ENCODE measurements around the gene CCSER1. TPM values are rescaled to one million over a fixed set of nuclear protein-coding genes. Genes with fewer than 3 reads are reported as not detected.
"Not testable (repeated sequence)": the region's sequence is repeated elsewhere in the genome, so short reads cannot be mapped to it uniquely, and the experiment has no call there.

CCSER1 gene
- total and polyA plus RNA-seq, 7 donors = 0.06 to 2.5 (median 0.30) TPM

DNA sequence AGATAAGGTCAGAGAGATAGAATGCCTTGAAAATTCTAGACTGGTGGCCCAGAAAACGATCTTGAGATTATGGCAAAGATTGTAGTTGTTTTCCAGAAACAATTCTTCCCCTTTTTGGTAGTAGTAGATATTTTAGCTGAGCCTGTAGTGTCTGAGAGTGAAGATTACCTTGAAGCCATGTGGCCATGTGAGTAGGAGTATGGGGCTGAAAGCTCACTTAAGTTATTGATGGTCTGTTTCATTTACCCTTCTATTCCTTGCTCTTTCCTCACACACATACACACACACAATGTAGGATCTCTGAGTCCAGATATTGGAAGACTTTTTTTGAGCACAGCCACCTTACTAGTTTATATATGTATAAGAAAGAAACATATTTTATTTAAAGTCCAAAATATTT lies 1234.9 kb downstream of the CCSER1 start:
- DNase-seq = no peak
- ATAC-seq = no peak
- H3K27me3 ChIP-seq (ENCODE audit: insufficient read depth in 3 of 3, low read length in 2 of 3) = no peaks in the 10 kb centered on the region
- H3K4me1 ChIP-seq = no peaks in the 10 kb centered on the region
- H3K27ac ChIP-seq = no peak overlapping the region
- H3K4me3 ChIP-seq = no peak overlapping the region
- no peak for TF ChIP-seq CTCF (IDR thresholded peaks at IDR 0.05)
- no peaks in the 10 kb centered on the region for H3K36me3 ChIP-seq (ENCODE audit: insufficient read depth in 1 of 2, low read depth in 1 of 2)
- no peaks in the 10 kb centered on the region for H3K9me3 ChIP-seq
- WGBS, 3 donors = 44 to 74% (median 55%) methylated on average over 1 of the region's 1 CpG
- intact Hi-C loops (cut with DNase I) = no loop called here

DNA sequence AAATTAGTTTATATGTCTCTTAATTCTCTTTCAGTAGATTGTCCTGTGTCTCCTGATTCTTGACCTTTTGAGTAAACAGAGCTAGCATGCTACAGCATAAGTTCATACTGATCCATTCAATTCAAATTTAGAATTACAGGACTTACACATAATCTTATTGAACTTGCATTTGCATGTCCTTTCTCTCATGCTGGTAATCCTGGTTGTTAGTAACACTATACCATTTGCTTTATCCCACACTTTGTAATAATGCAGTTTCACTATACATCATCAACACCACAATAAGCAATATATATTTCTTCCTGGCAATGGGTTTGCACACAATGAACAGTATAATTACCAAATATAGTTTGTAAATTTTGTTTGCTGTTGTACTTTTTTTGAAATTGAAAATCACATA lies 1239.4 kb downstream of the CCSER1 start:
- no peak for TF ChIP-seq CTCF (IDR thresholded peaks at IDR 0.05)
- no peak for ATAC-seq
- no peak overlapping the region for H3K4me3 ChIP-seq

GRCh38 chr4:91369116-91369515 lies 1241.9 kb downstream of the CCSER1 start:
- DNase-seq = no peak

More for the DNA sequence above, 1239.4 kb downstream of the CCSER1 start:
- no peaks in the 10 kb centered on the region for H3K27me3 ChIP-seq (ENCODE audit: insufficient read depth in 3 of 3, low read length in 2 of 3)
- H3K4me1 ChIP-seq = no peaks in the 10 kb centered on the region
- intact Hi-C loops (cut with DNase I) = no loop called here
- no peak for DNase-seq
- H3K9me3 ChIP-seq = no peaks in the 10 kb centered on the region
- no peak overlapping the region for H3K27ac ChIP-seq
- no peaks in the 10 kb centered on the region for H3K36me3 ChIP-seq (ENCODE audit: insufficient read depth in 1 of 2, low read depth in 1 of 2)

DNA sequence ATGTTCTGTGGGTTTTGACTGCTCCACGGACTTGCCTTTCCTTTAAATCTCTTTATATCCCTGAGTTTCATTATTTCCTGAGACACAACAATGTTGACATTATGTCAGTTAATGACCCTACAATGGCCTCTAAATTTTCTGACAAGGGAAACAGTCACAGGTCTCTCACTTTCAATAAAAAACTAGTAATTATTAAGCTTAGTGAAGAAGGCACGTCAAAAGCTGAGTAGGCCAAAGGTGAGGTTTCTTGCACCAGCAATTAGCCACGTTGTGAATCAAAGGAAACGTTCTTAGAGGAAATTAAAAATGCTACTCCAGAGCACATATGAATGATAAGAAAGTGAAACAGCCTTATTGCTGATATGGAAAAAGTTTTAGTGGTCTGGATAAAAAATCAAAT lies 1246.4 kb downstream of the CCSER1 start:
- 31 to 36% (median 33%) methylated on average over 4 of the region's 4 CpGs for WGBS, 3 donors
- intact Hi-C loops (cut with DNase I) = no loop called here
- Histone ChIP-seq H3K4me1 (no peaks in the 10 kb centered on the region), H3K36me3 (ENCODE audit: insufficient read depth in 1 of 2, low read depth in 1 of 2) (no peaks in the 10 kb centered on the region), H3K27me3 (ENCODE audit: insufficient read depth in 3 of 3, low read length in 2 of 3) (no peaks in the 10 kb centered on the region), H3K9me3 (peaks cover 6% of the 10 kb centered on the region), H3K27ac (no peak overlapping the region), H3K4me3 (no peak overlapping the region)
- DNase-seq = no peak
- no peak for TF ChIP-seq CTCF (IDR thresholded peaks at IDR 0.05)
- ATAC-seq = no peak

More at GRCh38 chr4:91369116-91369515, 1241.9 kb downstream of the CCSER1 start:
- intact Hi-C loops (cut with DNase I) = no loop called here
- Histone ChIP-seq H3K36me3 (ENCODE audit: insufficient read depth in 1 of 2, low read depth in 1 of 2) (no peaks in the 10 kb centered on the region), H3K9me3 (no peaks in the 10 kb centered on the region), H3K4me1 (no peaks in the 10 kb centered on the region), H3K4me3 (no peak overlapping the region), H3K27ac (no peak overlapping the region), H3K27me3 (ENCODE audit: insufficient read depth in 3 of 3, low read length in 2 of 3) (no peaks in the 10 kb centered on the region)
- WGBS, 3 donors = 85 to 90% (median 86%) methylated on average over 3 of the region's 3 CpGs
- no peak for TF ChIP-seq CTCF (IDR thresholded peaks at IDR 0.05)
- ATAC-seq = no peak

GRCh38 chr4:91405431-91405830 lies 1278.2 kb downstream of the CCSER1 start:
- H3K9me3 ChIP-seq; ATAC-seq; H3K4me3 ChIP-seq; intact Hi-C loops (cut with DNase I); H3K4me1 ChIP-seq; H3K27me3 ChIP-seq (ENCODE audit: insufficient read depth in 3 of 3, low read length in 2 of 3); DNase-seq; H3K36me3 ChIP-seq (ENCODE audit: insufficient read depth in 1 of 2, low read depth in 1 of 2); H3K27ac ChIP-seq: not testable (repeated sequence)
- 81 to 83% (median 83%) methylated on average over 7 of the region's 7 CpGs for WGBS, 3 donors
